HUES6 (cell line): ENCODE results near the gene TMEM132D.

Experiments used
- H3K27ac ChIP-seq: 2 replicates; pipeline ENCODE4 v1.7.0; 2013; ENCODE audit warnings: low read depth, mild to moderate bottlenecking, low read length, inconsistent platforms
- H3K27me3 ChIP-seq: 2 replicates; pipeline ENCODE4 v1.6.1; 2013; ENCODE audit warnings: low read length; ENCODE audit not compliant: control insufficient read depth, insufficient read depth
- H3K36me3 ChIP-seq: 2 replicates; pipeline ENCODE4 v1.6.1; 2013; ENCODE audit warnings: low read length; ENCODE audit not compliant: control insufficient read depth, insufficient read depth
- H3K4me1 ChIP-seq: 2 replicates; pipeline ENCODE4 v1.6.1; 2013; ENCODE audit warnings: low read length; ENCODE audit not compliant: control insufficient read depth, insufficient read depth
- H3K4me3 ChIP-seq: 2 replicates; pipeline ENCODE4 v1.5.1; 2013; ENCODE audit warnings: low read depth, low read length
- H3K9ac ChIP-seq: one replicate; pipeline ENCODE4 v1.6.1; 2013; ENCODE audit warnings: mild to moderate bottlenecking, low read length
- H3K9me3 ChIP-seq: 2 replicates; pipeline ENCODE4 v1.6.1; 2013; ENCODE audit warnings: low read depth, low read length; ENCODE audit not compliant: control insufficient read depth, insufficient read depth

Gene TMEM132D

DNA sequence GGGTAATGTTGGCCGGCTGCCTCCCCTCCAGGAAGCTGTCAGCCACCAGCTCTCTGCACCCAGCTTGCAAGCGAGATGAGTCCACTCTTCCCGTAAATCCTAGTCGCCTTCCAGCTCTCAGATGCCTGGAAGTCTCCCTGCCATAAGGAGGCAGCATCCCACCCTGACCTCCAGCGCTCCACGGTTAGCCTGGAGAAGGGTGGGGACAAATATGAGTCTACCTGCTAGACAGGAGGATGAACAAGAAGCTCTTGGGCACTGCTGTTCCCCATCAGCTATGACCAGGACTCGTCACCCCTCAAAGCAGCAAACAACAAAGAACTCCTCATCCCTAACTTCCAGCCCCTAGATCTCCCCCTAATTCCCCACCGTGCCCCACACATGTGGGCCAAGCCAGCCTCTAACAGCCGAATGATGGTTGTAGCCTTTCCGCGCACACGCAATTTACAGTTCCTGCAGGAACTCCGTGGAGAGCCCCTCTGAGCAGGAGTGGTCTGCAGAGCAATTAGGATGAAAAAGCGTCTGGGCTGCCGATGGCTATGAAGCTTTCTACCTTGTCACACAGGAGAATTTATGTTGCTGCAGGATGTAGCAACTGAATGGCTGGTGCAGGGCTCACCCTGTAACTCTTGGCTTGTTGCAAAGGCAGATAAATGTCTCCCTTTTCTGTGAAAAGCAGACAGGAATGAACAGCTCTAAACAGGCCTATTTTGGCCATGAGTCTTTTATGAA is 869.1 kb downstream of the TMEM132D start:
- 0 out of 2 replicates have a peak, but pooled peaks cover 7% of the 10 kb centered on the region for H3K27me3 ChIP-seq
- no peaks in the 10 kb centered on the region for H3K36me3 ChIP-seq
- H3K4me1 ChIP-seq: peaks cover 4% of the 10 kb centered on the region; the same call in 1 of the 2 replicates
- H3K27ac ChIP-seq: no peak overlapping the region
- no peaks in the 10 kb centered on the region for H3K9me3 ChIP-seq
- H3K4me3 ChIP-seq: no peak overlapping the region
- H3K9ac ChIP-seq: no peak overlapping the region

GRCh38 chr12:129028844-129029243 is 875.0 kb downstream of the TMEM132D start:
- Histone ChIP-seq H3K9me3 (no peaks in the 10 kb centered on the region), H3K36me3 (no peaks in the 10 kb centered on the region), H3K4me3 (no peak overlapping the region), H3K9ac (no peak overlapping the region), H3K4me1 (peaks cover 4% of the 10 kb centered on the region; the same call in 1 of the 2 replicates), H3K27me3 (peaks cover 16% of the 10 kb centered on the region), H3K27ac (no peak overlapping the region)

DNA sequence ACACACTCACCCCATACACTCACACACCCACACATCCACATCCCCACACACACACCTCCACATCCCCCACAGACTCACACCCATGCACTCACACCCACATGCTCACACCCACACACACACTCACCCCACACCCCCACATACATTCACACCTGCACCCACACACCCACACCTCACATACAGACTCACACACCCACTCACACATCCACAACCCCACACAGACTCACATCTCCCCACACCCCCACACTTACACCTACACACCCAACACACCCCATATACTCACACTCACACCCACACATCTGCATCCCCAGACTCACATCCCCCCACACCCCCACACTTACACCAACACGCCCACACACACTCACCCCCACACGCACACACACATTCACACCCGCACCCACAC is 878.8 kb downstream of the TMEM132D start:
- H3K9ac ChIP-seq: no peak overlapping the region
- no peaks in the 10 kb centered on the region for H3K36me3 ChIP-seq
- no peaks in the 10 kb centered on the region for H3K4me1 ChIP-seq
- no peak overlapping the region for H3K27ac ChIP-seq
- peaks cover 24% of the 10 kb centered on the region for H3K27me3 ChIP-seq
- H3K9me3 ChIP-seq: peaks cover 3% of the 10 kb centered on the region; the same call in 1 of the 2 replicates
- H3K4me3 ChIP-seq: no peak overlapping the region
